HCT116 (cell line): Measurements from ENCODE around the gene RPL21.

Experiments
- CEBPB ChIP-seq: IDR thresholded peaks from 2 replicates; pipeline ENCODE4 v1.6.1; 2012; ENCODE audit warnings: low read depth
- ELF1 ChIP-seq: IDR thresholded peaks from 2 replicates; pipeline ENCODE4 v1.6.1; 2012; ENCODE audit warnings: low read depth, borderline replicate concordance
- EZH2 ChIP-seq: fragments of 200-600 bp; sonication (generic); IDR thresholded peaks from 2 replicates; pipeline ENCODE4 v1.6.1; 2017; ENCODE audit warnings: antibody characterized with exemption, mixed run types
- EZH2phosphoT487 ChIP-seq: fragments of 200-600 bp; IDR thresholded peaks from 2 replicates; pipeline ENCODE4 v1.6.1; 2018; ENCODE audit warnings: antibody characterized with exemption, borderline replicate concordance
- FOSL1 ChIP-seq: IDR thresholded peaks from 2 replicates; pipeline ENCODE4 v1.6.1; 2012; ENCODE audit warnings: low read depth
- JUND ChIP-seq: IDR thresholded peaks from 2 replicates; pipeline ENCODE4 v1.6.1; 2012
- POLR2A ChIP-seq: IDR thresholded peaks from 2 replicates; pipeline ENCODE4 v1.7.0; 2011; ENCODE audit warnings: borderline replicate concordance; ENCODE audit not compliant: insufficient read depth, insufficient read length; ENCODE audit errors: extremely low read depth
- SIN3A ChIP-seq: IDR thresholded peaks from 2 replicates; pipeline ENCODE4 v1.6.1; 2012; ENCODE audit warnings: low read depth
- SP1 ChIP-seq: IDR thresholded peaks from 2 replicates; pipeline ENCODE4 v1.6.1; 2012; ENCODE audit warnings: low read depth
- ZNF274 ChIP-seq: fragments of 200-500 bp; sonication (Bioruptor generic); IDR thresholded peaks from 2 replicates; pipeline ENCODE4 v1.6.1; 2014; ENCODE audit warnings: mild to moderate bottlenecking, low read depth, low read length, inconsistent platforms
- TF ChIP-seq, protein P1 (sequence below), 3 experiments: fragments of 200-600 bp in 1 of 3; sonication (generic) in 1 of 3; IDR thresholded peaks in 2 of 3; conservative IDR thresholded peaks in 1 of 3; 2 replicates each; pipeline ENCODE4 v1.5.1; 2012 to 2017; ENCODE audit warnings: low read depth in 2 of 3, low read length in 2 of 3, antibody characterized with exemption in 1 of 3, borderline replicate concordance in 1 of 3, control low read depth in 1 of 3, mild to moderate bottlenecking in 1 of 3, mixed read lengths in 1 of 3, mixed run types in 1 of 3, moderate library complexity in 1 of 3; ENCODE audit not compliant: insufficient read depth in 1 of 3
- TF ChIP-seq, protein P2 (sequence below): IDR thresholded peaks from 2 replicates; pipeline ENCODE4 v1.6.1; 2012

DNA sequence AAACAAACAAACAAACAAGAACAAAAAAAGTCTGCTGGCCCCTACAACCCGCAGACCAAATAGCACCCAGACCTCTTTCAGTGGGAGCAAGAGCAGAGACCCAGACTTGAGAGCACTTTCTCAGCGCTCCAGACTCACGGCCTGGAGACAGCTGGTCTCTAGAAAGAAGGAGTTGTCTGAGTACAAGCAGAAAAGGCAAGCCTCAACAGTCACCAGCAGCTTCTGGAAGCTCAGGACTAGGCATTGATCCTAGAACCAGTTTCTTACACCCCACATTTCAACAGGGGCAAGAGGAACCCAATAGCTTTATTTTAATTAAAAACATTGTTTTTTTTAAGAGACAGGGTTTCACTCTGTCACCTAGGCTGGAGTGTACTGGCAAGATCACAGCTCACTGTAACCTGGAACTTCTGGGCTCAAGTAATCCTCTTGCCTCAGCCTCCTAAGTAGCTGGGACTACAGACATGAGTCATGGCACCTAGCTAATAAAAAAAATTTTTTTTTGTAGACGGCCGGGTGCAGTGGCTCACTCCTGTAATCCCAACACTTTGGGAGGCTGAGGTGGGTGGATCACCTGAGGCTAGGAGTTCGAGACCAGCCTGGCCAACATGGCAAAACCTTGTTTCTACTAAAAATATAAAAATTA, 49.7 kb downstream of the RPL21 start:
- no peak for TF ChIP-seq CEBPB
- TF ChIP-seq EZH2, result no peak
- no peak for TF ChIP-seq ELF1
- TF ChIP-seq, protein P1, sequence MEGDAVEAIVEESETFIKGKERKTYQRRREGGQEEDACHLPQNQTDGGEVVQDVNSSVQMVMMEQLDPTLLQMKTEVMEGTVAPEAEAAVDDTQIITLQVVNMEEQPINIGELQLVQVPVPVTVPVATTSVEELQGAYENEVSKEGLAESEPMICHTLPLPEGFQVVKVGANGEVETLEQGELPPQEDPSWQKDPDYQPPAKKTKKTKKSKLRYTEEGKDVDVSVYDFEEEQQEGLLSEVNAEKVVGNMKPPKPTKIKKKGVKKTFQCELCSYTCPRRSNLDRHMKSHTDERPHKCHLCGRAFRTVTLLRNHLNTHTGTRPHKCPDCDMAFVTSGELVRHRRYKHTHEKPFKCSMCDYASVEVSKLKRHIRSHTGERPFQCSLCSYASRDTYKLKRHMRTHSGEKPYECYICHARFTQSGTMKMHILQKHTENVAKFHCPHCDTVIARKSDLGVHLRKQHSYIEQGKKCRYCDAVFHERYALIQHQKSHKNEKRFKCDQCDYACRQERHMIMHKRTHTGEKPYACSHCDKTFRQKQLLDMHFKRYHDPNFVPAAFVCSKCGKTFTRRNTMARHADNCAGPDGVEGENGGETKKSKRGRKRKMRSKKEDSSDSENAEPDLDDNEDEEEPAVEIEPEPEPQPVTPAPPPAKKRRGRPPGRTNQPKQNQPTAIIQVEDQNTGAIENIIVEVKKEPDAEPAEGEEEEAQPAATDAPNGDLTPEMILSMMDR (IDR thresholded peaks at IDR 0.05 in 2 of 3, conservative IDR thresholded peaks at IDR 0.05 in 1 of 3; ENCODE audit: borderline replicate concordance in 1 of 3, insufficient read depth in 1 of 3, low read depth in 2 of 3, low read length in 2 of 3), result no peak
- no peak for TF ChIP-seq JUND
- no peak for TF ChIP-seq EZH2phosphoT487
- TF ChIP-seq SP1, result no peak
- TF ChIP-seq POLR2A, result no peak
- TF ChIP-seq FOSL1, result no peak
- no peak for TF ChIP-seq SIN3A
- no peak for TF ChIP-seq ZNF274
- TF ChIP-seq, protein P2, sequence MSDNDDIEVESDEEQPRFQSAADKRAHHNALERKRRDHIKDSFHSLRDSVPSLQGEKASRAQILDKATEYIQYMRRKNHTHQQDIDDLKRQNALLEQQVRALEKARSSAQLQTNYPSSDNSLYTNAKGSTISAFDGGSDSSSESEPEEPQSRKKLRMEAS, result no peak
